ENCODE measurements around the gene IL1RL2. TPM values are rescaled to one million over a fixed set of nuclear protein-coding genes. Genes with fewer than 3 reads are reported as not detected.

IL1RL2 gene
- polyA plus RNA-seq, 3 donors, result 0.98 to 1.4 (median 1.3) TPM

GRCh38 chr2:102158011-102158755, 28.6 kb upstream of the IL1RL2 start:
- DNase-seq, result no peak

- no peak for DNase-seq
Measured at GRCh38 chr2:102159295-102159694, 27.5 kb upstream of the IL1RL2 start.

- no peak for DNase-seq
Measured at GRCh38 chr2:102166189-102166845, 20.5 kb upstream of the IL1RL2 start.

DNA sequence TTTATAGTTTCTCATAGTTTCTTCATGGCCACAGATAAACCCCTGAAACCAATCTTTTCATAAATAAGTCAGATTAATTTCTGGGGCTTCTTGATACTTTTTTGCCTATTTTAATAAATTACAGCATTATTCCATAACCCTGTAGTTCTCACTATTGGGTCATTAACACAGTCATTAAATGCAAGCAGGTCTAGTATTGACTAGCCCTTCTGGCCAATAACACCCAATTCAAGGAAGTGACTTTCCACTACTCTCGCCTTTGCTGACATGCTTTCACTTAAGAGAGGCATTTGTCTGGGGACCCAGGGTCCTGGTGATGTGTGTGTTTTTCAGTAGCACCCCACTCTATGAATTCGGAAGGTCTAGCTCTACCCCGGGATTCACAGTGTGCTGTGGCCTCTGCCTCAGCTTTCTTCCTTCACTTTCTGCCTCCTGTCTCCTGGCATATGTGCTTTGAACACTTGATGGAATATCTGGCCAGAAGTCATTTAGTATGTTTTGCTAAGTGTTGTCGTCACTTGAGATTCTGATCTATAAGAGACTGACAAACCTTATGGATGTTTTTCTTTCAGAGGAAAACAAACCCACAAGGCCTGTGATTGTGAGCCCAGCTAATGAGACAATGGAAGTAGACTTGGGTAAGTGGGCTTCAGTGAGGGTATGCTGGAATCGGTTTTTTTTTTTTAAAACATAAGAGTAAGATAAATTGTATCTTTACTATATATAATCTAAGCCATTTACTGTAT, 18.6 kb upstream of the IL1RL2 start:
- DNase-seq, result no peak

DNA sequence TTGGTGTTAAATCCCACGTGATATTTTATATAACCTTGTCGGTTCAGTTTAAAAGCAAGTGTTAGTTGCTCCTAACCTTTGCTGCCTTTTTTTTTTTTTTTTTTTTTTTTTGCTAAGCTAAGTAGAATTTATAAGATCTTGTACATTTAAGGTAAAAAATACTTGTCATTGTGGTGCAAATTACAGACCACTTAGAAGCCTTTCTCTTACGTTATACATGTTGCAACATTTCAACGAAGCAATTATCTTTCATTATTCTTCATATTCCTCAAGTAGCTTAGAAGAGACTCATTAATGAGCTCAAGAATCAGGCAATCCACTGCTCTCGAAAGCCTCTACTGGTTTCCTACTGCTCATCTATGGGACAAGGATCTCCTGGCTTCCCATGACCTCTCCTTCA, 14.9 kb upstream of the IL1RL2 start:
- no peak for DNase-seq

DNA sequence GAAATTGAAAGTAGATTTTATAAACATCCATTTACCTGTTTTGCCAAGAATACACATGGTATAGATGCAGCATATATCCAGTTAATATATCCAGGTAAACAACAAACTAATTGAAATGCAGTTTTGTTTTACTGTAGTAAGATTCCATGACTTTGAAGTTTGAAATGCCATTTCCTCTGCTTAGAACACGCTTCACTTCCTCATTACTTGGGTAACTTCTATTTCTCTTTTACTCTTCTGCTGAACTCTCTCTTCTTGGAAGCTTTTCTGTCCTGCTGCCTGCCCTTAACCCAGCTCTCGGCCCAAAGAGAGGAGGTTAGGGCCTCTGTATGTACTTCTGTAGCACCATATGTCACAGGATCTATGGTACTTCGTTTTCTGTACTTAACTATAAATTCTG, 14.1 kb upstream of the IL1RL2 start:
- no peak for DNase-seq

- no peak for DNase-seq
Measured at GRCh38 chr2:102176172-102176571, 10.7 kb upstream of the IL1RL2 start.

DNA sequence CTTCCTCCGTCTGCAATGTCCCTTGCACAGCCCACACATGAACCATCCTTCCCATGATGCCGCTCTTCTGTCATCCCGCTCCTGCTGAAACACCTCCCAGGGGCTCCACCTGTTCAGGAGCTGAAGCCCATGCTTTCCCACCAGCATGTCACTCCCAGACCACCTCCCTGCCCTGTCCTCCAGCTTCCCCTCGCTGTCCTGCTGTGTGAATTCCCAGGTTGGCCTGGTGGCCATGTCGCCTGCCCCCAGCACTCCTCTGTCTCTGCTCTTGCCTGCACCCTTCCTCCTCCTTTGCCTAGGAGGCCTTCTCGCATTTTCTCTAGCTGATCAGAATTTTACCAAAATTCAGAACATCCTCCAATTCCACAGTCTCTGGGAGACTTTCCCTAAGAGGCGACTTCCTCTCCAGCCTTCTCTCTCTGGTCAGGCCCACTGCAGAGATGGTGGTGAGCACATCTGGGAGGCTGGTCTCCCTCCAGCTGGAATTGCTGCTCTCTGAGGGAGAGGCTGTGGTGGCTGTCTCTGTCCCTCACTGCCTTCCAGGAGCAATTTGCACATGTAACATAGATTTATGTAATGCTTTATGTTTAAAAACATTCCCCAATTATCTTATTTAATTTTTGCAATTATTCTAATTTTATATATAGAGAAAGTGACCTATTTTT, 8.9 kb upstream of the IL1RL2 start:
- DNase-seq, result no peak

DNA sequence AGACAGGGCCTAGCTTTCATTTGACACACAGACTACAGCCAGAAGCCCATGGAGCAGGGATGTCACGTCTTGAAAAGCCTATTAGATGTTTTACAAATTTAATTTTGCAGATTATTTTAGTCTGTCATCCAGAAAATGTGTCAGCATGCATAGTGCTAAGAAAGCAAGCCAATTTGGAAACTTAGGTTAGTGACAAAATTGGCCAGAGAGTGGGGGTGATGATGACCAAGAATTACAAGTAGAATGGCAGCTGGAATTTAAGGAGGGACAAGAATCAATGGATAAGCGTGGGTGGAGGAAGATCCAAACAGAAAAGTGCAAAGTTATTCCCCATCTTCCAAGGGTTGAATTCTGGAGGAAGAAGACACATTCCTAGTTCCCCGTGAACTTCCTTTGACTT, 7.8 kb upstream of the IL1RL2 start:
- DNase-seq, result no peak

GRCh38 chr2:102179788-102180686, 6.8 kb upstream of the IL1RL2 start:
- DNase-seq, result no peak

DNA sequence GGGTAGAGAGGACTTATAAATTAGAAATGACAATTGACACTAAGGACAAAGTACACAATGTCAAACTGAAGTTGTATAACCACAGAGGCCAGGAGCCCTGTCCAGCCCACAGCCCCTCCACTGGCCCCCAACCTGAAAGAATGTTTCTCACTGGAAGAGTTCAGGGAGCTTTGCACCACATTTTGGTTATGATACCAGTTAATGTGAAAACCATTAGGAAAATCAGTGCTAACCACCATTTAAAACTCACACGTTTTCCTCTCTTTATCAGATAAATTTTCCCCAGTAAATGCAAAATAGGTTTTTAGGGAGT, 6.2 kb upstream of the IL1RL2 start:
- DNase-seq, result no peak

DNA sequence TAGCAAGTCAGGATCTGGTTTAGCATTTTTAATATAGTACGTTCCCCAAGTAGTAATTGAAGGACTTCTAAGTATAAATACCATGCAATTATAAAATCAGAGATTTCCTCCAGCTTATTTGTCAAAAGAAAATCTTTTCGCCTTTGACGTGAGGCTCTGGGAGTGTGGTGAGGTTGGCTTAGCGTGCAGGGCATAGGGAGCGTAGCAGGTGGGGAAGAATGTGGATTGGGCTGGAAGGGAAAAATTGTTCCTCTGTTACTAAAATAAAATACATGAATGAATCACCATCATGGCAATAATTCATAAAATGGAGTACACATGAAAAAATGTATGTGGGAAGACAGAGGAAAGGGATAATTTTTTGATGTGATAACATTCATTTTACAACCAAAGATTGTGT, 5.4 kb upstream of the IL1RL2 start:
- DNase-seq, result no peak

GRCh38 chr2:102181919-102182635, 4.7 kb upstream of the IL1RL2 start:
- DNase-seq, result no peak

DNA sequence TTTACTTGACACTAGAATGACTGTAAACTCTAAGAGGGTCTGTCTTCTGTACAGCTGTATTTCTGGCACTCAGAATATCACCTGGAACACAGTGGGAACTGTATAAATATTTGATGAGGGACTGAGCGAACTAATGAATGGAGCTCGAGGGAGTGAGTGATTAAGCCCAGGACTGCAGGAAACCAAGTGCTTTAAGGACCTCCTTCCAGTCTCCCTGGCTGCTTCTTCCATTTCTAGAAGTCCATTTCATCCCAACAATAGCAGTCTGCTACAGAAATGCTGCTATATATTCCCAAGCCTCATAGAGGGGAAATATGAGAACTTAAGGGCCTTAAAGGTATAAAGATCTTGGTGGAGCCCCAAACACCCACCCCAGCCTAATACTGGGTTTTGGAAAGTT, 2.8 kb upstream of the IL1RL2 start:
- DNase-seq, result no peak

GRCh38 chr2:102184568-102184967, 2.3 kb upstream of the IL1RL2 start:
- DNase-seq, result no peak

DNA sequence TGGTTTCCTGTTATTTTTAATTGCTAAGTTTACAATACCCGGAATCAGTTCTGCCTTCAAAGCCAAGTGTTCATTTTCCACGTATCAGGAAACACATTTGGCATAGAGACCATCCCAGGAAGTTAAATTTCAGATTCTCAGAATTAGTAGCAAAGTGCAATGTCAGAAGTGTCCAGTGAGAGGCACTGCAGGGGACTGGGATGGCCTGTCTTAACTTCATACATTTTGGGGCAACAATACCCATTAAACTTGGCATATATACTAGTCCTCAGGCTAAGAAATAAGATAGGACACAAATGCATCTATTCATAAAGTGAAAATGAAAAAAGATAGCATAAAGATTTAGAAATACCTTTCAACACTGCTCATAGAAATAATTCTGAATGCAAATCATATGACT, 1.5 kb upstream of the IL1RL2 start:
- DNase-seq, result no peak

DNA sequence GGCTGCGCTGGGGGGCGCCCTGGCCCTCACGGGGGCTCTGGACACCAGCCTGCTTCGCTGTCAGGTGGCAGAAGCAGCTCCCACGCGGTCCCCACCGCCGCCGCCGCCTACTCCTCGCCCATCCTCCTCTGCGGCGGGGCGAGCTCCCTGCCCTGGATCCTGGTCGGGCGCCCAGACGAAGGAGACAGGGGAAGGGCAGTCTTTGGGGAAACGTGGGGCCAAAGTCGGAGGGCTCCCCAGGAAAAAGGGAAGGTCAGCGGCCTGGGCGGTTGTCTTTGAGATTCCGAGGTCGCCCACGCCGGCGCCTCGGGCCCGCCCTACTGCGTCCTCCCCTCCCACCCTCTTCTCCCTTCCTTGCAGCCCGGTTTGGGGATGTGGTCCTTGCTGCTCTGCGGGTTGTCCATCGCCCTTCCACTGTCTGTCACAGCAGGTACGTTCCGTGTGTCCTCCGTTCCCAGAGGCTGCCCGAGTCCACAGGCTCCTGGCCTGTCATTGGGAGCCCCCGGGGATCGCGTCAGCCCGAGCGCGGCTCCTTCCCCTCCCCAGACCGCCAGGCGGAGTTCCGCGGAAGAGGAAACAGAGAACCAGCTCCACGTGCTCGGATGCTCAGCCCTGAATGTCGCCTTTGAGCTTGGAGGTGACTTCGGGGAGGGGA, 800 bp downstream of the IL1RL2 start:
- DNase-seq, result no peak

- peak; percentile 55 for DNase-seq
Measured at GRCh38 chr2:102190430-102191107, 3.7 kb downstream of the IL1RL2 start.

GRCh38 chr2:102191501-102191900, 4.7 kb downstream of the IL1RL2 start:
- DNase-seq, result no peak

GRCh38 chr2:102193074-102193473, 6.3 kb downstream of the IL1RL2 start:
- DNase-seq, result no peak
